AG10803 (cell line): Measurements from ENCODE around the gene CDC42BPG.

Experiments
- DNase-seq: peaks from one replicate; pipeline ENCODE4 v3.0.0; 2010; ENCODE audit warnings: low read depth
- H3K4me3 ChIP-seq: 2 replicates; pipeline ENCODE4 v1.5.1; 2011; ENCODE audit warnings: mild to moderate bottlenecking, low read length, control low read depth
- CTCF ChIP-seq: conservative IDR thresholded peaks from 2 replicates; pipeline ENCODE4 v1.5.1; 2011; ENCODE audit warnings: mild to moderate bottlenecking, low read length, control low read depth, inconsistent platforms

Gene CDC42BPG

GRCh38 chr11:64799623-64800302 lies 44.7 kb downstream of the CDC42BPG start:
- TF ChIP-seq CTCF = no peak
- no peak overlapping the region for H3K4me3 ChIP-seq
- no peak for DNase-seq

GRCh38 chr11:64799256-64799622 lies 45.2 kb downstream of the CDC42BPG start:
- no peak for DNase-seq
- TF ChIP-seq CTCF = no peak
- H3K4me3 ChIP-seq = no peak overlapping the region

GRCh38 chr11:64796757-64797541 lies 47.5 kb downstream of the CDC42BPG start:
- TF ChIP-seq CTCF = no peak
- DNase-seq = no peak

GRCh38 chr11:64796047-64796756 lies 48.3 kb downstream of the CDC42BPG start:
- no peak overlapping the region for H3K4me3 ChIP-seq
- no peak for TF ChIP-seq CTCF

More at GRCh38 chr11:64796757-64797541, 47.5 kb downstream of the CDC42BPG start:
- H3K4me3 ChIP-seq = no peak overlapping the region

GRCh38 chr11:64794526-64794925 lies 49.9 kb downstream of the CDC42BPG start:
- no peak for DNase-seq
- TF ChIP-seq CTCF = no peak
- no peak overlapping the region for H3K4me3 ChIP-seq

More at GRCh38 chr11:64796047-64796756, 48.3 kb downstream of the CDC42BPG start:
- no peak for DNase-seq

GRCh38 chr11:64793271-64794160 lies 50.9 kb downstream of the CDC42BPG start:
- H3K4me3 ChIP-seq = no peak overlapping the region
- no peak for DNase-seq
- TF ChIP-seq CTCF = no peak
